Colonic mucosa (tissue), 4 donors: ENCODE measurements around the gene HSPA14. TPM values are rescaled to one million over a fixed set of nuclear protein-coding genes. Genes with fewer than 3 reads are reported as not detected.

Experiments used
- DNase-seq: peaks from one replicate; pipeline ENCODE4 v3.0.0-alpha.2; 2020
- H3K27ac ChIP-seq: fragments of 200-600 bp; one replicate; pipeline ENCODE4 v1.8.0; 2021
- H3K27me3 ChIP-seq: fragments of 200-600 bp; one replicate; pipeline ENCODE4 v1.8.0; 2021
- H3K36me3 ChIP-seq: fragments of 200-600 bp; one replicate; pipeline ENCODE4 v1.8.0; 2021
- H3K4me1 ChIP-seq: fragments of 200-600 bp; one replicate; pipeline ENCODE4 v1.8.0; 2021; ENCODE audit warnings: mild to moderate bottlenecking
- H3K4me3 ChIP-seq: fragments of 200-600 bp; one replicate; pipeline ENCODE4 v1.8.0; 2021
- H3K9ac ChIP-seq, 2 donors: one replicate each; pipeline ENCODE4 v1.7.0; 2013; ENCODE audit warnings: control low read depth in 2 of 2, low read depth in 2 of 2, low read length in 2 of 2
- H3K9me3 ChIP-seq: fragments of 200-600 bp; one replicate; pipeline ENCODE4 v1.8.0; 2021
- intact Hi-C: fragments of 100-400 bp; cut with DNase I; formaldehyde crosslinking; loops from one replicate; pipeline ENCODE4 v1.14.1; 2022
- total RNA-seq, 2 donors: library from RNA; stranded (reverse); fragmentation: NEBNext Ultra II Directional in 1 of 2; extraction: Animal tissue kit (Norgen Biotek cat#: 25700) in 1 of 2; gene quantifications; one replicate each; pipeline ENCODE4 v1.2.1, GENCODE V29; 2021
- TF ChIP-seq, protein P1 (sequence below): fragments of 200-600 bp; IDR thresholded peaks from one replicate; pipeline ENCODE4 v1.8.0; 2022; ENCODE audit warnings: antibody characterized with exemption, mild to moderate bottlenecking
- donor health status: healthy.
- donor health status: DM: no; HTN: no; CAD: no.
- donor health status: DM: no; HTN: no; CAD: no.

Gene HSPA14
- total RNA-seq, 2 donors from 2014 or later, result 18.1 to 20.2 TPM

DNA sequence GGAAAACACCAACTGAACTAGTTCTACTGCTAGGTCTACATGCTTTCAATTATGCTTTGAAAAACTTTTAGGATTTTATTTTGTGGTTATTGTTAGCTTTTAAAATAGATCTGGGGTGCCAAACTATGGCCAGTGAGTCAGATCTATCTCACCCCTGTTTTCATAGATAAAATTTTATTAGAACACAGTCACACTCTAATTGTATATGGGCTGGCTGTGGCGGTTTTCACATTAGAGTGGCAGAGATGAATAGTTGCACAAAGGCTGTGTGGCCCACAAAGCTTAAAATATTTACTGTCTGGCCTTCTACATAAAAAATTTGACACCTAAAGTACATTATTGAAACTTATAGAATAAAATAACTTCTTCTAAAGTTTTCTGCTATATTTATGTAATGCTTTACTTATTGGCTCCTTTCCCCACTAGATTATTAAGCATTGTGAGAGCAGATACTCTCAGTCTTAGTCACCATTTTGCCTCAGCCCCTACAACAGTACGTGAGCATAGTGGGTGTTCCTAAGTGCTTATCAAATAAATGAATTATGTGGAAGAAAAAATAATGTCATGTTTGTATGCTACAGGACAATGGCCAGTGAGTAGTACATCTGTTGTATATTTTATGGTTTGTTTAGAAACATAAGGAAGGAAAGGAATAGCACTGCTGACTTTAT lies 35.1 kb downstream of the HSPA14 start:
- intact Hi-C loops, result no loop called here
- H3K27ac ChIP-seq, result no peak overlapping the region
- TF ChIP-seq, protein P1, sequence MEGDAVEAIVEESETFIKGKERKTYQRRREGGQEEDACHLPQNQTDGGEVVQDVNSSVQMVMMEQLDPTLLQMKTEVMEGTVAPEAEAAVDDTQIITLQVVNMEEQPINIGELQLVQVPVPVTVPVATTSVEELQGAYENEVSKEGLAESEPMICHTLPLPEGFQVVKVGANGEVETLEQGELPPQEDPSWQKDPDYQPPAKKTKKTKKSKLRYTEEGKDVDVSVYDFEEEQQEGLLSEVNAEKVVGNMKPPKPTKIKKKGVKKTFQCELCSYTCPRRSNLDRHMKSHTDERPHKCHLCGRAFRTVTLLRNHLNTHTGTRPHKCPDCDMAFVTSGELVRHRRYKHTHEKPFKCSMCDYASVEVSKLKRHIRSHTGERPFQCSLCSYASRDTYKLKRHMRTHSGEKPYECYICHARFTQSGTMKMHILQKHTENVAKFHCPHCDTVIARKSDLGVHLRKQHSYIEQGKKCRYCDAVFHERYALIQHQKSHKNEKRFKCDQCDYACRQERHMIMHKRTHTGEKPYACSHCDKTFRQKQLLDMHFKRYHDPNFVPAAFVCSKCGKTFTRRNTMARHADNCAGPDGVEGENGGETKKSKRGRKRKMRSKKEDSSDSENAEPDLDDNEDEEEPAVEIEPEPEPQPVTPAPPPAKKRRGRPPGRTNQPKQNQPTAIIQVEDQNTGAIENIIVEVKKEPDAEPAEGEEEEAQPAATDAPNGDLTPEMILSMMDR, result no peak
- no peaks in the 10 kb centered on the region for H3K36me3 ChIP-seq
- H3K9me3 ChIP-seq, result no peaks in the 10 kb centered on the region
- no peaks in the 10 kb centered on the region for H3K27me3 ChIP-seq
- no peak overlapping the region for H3K9ac ChIP-seq
- no peak for DNase-seq
- H3K4me1 ChIP-seq, result no peaks in the 10 kb centered on the region
- H3K4me3 ChIP-seq, result no peak overlapping the region

DNA sequence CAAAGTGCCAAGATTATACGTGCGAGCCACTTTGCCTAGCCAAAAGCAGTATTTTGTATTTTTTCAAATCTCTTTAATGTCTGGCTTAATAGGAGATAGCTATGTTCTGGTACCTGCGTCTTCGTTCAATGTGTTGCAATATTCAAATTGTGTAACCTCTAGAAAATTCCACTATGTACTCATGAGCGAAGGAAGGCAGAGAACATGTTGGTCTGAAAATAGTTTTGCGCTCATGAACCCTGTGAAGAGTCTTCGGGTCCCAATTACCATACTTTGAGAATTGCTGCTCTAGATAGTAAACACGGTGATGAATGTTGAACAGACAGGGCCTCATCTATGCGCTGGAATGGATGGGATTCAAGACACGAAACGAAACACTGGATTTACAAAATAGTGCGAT lies 37.8 kb downstream of the HSPA14 start:
- DNase-seq, result no peak
- H3K4me3 ChIP-seq, result no peak overlapping the region
- H3K36me3 ChIP-seq, result no peaks in the 10 kb centered on the region
- H3K9ac ChIP-seq, result no peak overlapping the region
- TF ChIP-seq, protein P1, result no peak
- H3K4me1 ChIP-seq, result peaks cover 3% of the 10 kb centered on the region
- H3K27me3 ChIP-seq, result no peaks in the 10 kb centered on the region
- no peaks in the 10 kb centered on the region for H3K9me3 ChIP-seq
- no peak overlapping the region for H3K27ac ChIP-seq
- intact Hi-C loops, result no loop called here

DNA sequence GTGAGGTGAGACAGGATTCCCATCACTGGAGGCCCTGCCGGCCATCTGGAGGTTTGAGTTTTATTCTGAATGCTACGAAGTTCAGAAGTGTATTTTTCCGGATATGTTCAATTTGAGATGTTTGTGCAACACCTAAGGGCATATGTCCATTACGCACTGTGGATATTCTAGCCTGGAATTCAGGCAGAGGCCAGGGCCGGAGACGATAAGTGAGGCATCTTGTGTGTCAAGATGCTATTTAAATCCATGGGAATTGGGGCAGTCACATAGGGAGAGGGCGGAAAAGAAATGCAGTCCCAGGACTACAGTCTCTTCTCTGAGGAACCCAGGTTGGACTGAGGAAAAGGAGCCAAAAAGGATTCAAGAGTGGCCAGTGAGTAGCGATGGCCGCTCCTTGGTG lies 38.7 kb downstream of the HSPA14 start:
- TF ChIP-seq, protein P1, result no peak

DNA sequence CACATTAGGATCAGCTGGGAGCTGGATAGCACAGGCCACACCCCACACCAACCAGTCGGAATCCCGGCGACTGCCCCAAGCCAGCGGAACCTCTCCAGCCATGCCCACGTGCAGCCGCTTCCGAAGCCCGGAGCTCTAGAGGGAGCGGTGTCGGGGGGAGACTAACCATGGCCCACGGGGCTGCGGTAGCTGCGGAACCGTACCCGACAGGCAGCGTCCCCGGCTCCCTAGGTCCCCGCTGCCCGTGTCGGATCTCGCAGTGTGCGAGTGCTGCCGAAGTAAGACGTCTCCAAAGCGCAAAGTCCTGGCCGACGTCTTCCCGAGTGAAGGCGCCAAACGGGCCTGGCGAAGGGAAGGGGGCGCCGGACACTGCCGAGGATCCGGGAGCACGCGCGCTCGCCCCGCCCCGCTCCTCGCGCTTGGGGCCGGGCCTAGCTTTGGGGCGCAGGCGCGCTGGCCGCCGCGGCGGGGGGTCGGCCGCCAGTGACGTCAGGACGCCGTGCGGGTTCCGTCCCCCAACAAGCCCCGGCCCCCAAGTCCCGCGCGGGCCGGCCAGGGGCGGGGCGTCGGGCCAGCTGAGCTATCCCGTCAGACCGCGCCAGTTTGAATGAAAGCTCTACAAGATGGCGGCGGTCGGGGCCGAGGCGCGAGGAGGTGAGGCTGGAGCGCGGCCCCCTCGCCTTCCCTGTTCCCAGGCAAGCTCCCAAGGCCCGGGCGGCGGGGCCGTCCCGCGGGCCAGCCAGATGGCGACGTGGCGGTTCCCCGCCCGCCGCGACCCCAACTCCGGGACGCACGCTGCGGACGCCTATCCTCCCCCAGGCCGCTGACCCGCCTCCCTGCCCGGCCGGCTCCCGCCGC lies 40.4 kb downstream of the HSPA14 start, which contains the start of gene SUV39H2:
TSS of gene SUV39H2 (plus strand) at position 601 of the 858 bp plus-strand sequence. CDS start at position 624, 23 bp downstream.
- Histone ChIP-seq H3K4me3 (peak within 1 kb of the TSS; percentile 89), H3K27ac (peak within 1 kb of the TSS; percentile 94), H3K9me3 (no peaks in the 10 kb centered on the region), H3K36me3 (no peaks in the 10 kb centered on the region), H3K9ac (peak within 1 kb of the TSS; percentile 81 to 94), H3K4me1 (peaks cover 3% of the 10 kb centered on the region), H3K27me3 (no peaks in the 10 kb centered on the region)
- intact Hi-C loops, result no loop called here
- peak; percentile 95 for DNase-seq
- TF ChIP-seq, protein P1, result no peak

More for the DNA sequence above, 38.7 kb downstream of the HSPA14 start:
- H3K27me3 ChIP-seq, result no peaks in the 10 kb centered on the region
- H3K9me3 ChIP-seq, result no peaks in the 10 kb centered on the region
- no peak overlapping the region for H3K9ac ChIP-seq
- H3K27ac ChIP-seq, result no peak overlapping the region
- H3K36me3 ChIP-seq, result no peaks in the 10 kb centered on the region
- intact Hi-C loops, result no loop called here
- DNase-seq, result no peak
- peaks cover 3% of the 10 kb centered on the region for H3K4me1 ChIP-seq
- H3K4me3 ChIP-seq, result no peak overlapping the region

DNA sequence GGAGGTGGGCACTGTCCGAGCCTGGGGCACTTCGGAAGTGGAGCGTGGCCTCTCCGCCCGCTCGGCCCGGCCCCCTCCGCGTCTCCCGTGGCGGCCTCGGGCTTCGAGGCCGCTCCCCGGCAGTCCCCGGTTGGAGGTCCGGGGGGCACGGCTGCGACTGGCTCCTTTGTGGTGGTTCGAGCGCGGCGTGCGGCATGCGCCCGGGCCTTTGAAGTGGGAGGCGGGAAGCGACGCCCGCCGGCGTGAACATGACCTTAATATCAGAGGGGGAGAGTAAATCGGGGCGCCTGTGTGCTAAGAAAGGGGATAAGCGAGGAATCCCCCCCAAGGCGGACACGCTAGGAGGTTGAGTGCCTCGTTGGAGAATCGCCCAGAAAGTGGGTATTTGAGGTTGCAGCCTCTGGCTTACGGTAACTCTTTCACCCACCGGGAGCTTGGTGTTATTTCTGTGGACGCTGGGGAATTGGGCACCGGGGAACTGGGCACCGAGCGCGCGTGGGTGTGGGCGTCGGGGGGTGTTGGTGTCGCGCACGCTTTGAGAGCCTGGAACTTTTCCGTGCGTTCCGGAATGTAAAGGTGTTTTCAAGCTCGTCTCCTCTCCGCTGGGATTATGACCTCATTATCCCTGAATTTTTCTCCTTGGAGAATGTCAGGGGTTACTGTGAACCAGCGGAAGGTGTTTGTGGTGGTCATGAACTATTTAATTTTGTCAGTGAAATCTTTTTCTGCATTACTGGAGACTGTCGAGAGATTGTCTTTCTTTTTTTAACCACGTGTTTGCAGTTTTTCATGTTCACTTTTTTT lies 41.2 kb downstream of the HSPA14 start:
- Histone ChIP-seq H3K4me1 (peaks cover 3% of the 10 kb centered on the region), H3K27ac (peak overlapping the region; percentile 94), H3K9ac (peak overlapping the region; percentile 73 to 83), H3K4me3 (peak overlapping the region; percentile 89), H3K27me3 (no peaks in the 10 kb centered on the region), H3K9me3 (no peaks in the 10 kb centered on the region), H3K36me3 (no peaks in the 10 kb centered on the region)
- peak; percentile 41 for DNase-seq
- intact Hi-C loops, result no loop called here
- TF ChIP-seq, protein P1, result no peak
